Endothelial cell of umbilical vein (primary cell): ENCODE data around the gene NAALADL1. TPM values are rescaled to one million over a fixed set of nuclear protein-coding genes. Genes with fewer than 3 reads are reported as not detected.

Source experiments
- BruUV-seq: library from RNA; stranded (reverse); fragments of 400-500 nt; replicated peaks from 2 replicates; lab custom pipeline; 2021; lab: Mats Ljungman, UMichigan
- CTCF ChIA-PET: fragments of 300-600, 350-600 bp; sonication (Branson Sonifier 250); formaldehyde crosslinking; loops from one replicate; lab custom pipeline; 2021; ENCODE audit warnings: antibody characterized with exemption, inconsistent platforms; lab: Charles Lee
- POLR2A ChIA-PET: fragments of 300-600, 350-600 bp; sonication (Branson Sonifier 250); formaldehyde crosslinking; loops from one replicate; lab custom pipeline; 2021; ENCODE audit warnings: antibody characterized with exemption, inconsistent platforms; lab: Charles Lee
- DNase-seq: peaks from one replicate; pipeline ENCODE4 v3.0.0-alpha.2; 2011; ENCODE audit warnings: low read depth, low spot score
- FAIRE-seq: peaks from 2 replicates; lab custom pipeline; 2011; peaks lifted over from hg19 to GRCh38; lab: Jason Lieb, UNC
- H2AFZ ChIP-seq: 2 replicates; pipeline ENCODE4 v1.6.0; 2012; ENCODE audit warnings: low read depth, low read length, control low read depth, inconsistent platforms
- H3K27ac ChIP-seq: 2 replicates; pipeline ENCODE4 v1.5.1; 2011; ENCODE audit warnings: low read depth, mild to moderate bottlenecking, control low read depth, low read length, moderate library complexity; ENCODE audit not compliant: insufficient read depth
- H3K27me3 ChIP-seq, 2 experiments: 2 replicates each; pipeline versions ENCODE4 v1.6.0 to v1.6.1; 2011; ENCODE audit warnings: low read length in 2 of 2, mixed read lengths in 1 of 2; ENCODE audit not compliant: control insufficient read depth in 2 of 2, insufficient read depth in 2 of 2
- H3K36me3 ChIP-seq, 2 experiments: 2 replicates in 1 of 2; 3 replicates in 1 of 2; pipeline ENCODE4 v1.5.1; 2011; ENCODE audit warnings: low read length in 2 of 2, mild to moderate bottlenecking in 1 of 2, moderate library complexity in 1 of 2; ENCODE audit not compliant: control insufficient read depth in 2 of 2, insufficient read depth in 2 of 2; ENCODE audit errors: extremely low read depth in 1 of 2
- H3K4me1 ChIP-seq: 3 replicates; pipeline ENCODE4 v1.5.1; 2011; ENCODE audit warnings: mild to moderate bottlenecking, low read length; ENCODE audit not compliant: control insufficient read depth, insufficient read depth; ENCODE audit errors: extremely low read depth
- H3K4me2 ChIP-seq: 2 replicates; pipeline ENCODE4 v1.6.1; 2011; ENCODE audit warnings: low read length, control low read depth, mixed read lengths; ENCODE audit not compliant: insufficient read depth
- H3K4me3 ChIP-seq, 3 experiments: fragments of 200-600 bp in 1 of 3; sonication (generic), shearing (Covaris generic) in 1 of 3; replicated peaks in 1 of 3; 2 replicates each; pipeline ENCODE4 v1.5.1; 2011 to 2016; ENCODE audit warnings: control low read depth in 3 of 3, low read length in 3 of 3, mild to moderate bottlenecking in 2 of 3, inconsistent platforms in 1 of 3, low read depth in 1 of 3, moderate library complexity in 1 of 3; ENCODE audit not compliant: insufficient read depth in 1 of 3
- H3K79me2 ChIP-seq: 2 replicates; pipeline ENCODE4 v1.6.0; 2012; ENCODE audit warnings: low read length, inconsistent platforms; ENCODE audit not compliant: control insufficient read depth, insufficient read depth
- H3K9ac ChIP-seq: replicated peaks from 2 replicates; pipeline ENCODE3; 2011; ENCODE audit warnings: low read length, control low read depth; ENCODE audit not compliant: insufficient read depth; ENCODE audit errors: extremely low read depth
- H3K9me1 ChIP-seq: replicated peaks from 3 replicates; pipeline ENCODE4 v1.6.0; 2011; ENCODE audit warnings: mild to moderate bottlenecking, low read length; ENCODE audit not compliant: control insufficient read depth, insufficient read depth; ENCODE audit errors: extremely low read depth
- H3K9me3 ChIP-seq: replicated peaks from 2 replicates; pipeline ENCODE4 v1.5.1; 2012; ENCODE audit warnings: low read length, inconsistent platforms; ENCODE audit not compliant: control insufficient read depth, insufficient read depth
- H4K20me1 ChIP-seq: replicated peaks from 2 replicates; pipeline ENCODE3; 2011; ENCODE audit warnings: mild to moderate bottlenecking, low read length; ENCODE audit not compliant: control insufficient read depth, insufficient read depth; ENCODE audit errors: extremely low read depth
- EZH2 ChIP-seq: IDR thresholded peaks from 2 replicates; pipeline ENCODE4 v1.6.1; 2012; ENCODE audit warnings: borderline replicate concordance, low read depth, mild to moderate bottlenecking, moderate library complexity, low read length, inconsistent platforms; ENCODE audit not compliant: severe bottlenecking
- FOS ChIP-seq: IDR thresholded peaks from 2 replicates; pipeline ENCODE4 v1.6.1; 2011; ENCODE audit warnings: mild to moderate bottlenecking, low read length, moderate library complexity, borderline replicate concordance; ENCODE audit not compliant: insufficient read depth
- GATA2 ChIP-seq: IDR thresholded peaks from 2 replicates; pipeline ENCODE4 v1.7.0; 2011; ENCODE audit warnings: low read depth, mild to moderate bottlenecking, moderate library complexity, mixed read lengths, low read length; ENCODE audit not compliant: insufficient read length, insufficient read depth
- JUN ChIP-seq: IDR thresholded peaks from 2 replicates; pipeline ENCODE4 v1.6.1; 2011; ENCODE audit warnings: borderline replicate concordance, low read depth; ENCODE audit not compliant: insufficient read length, insufficient read depth
- MYC ChIP-seq: IDR thresholded peaks from one replicate; pipeline ENCODE4 v1.6.1; 2011; ENCODE audit warnings: mild to moderate bottlenecking, low read depth, low read length
- POLR2A ChIP-seq: IDR thresholded peaks from 2 replicates; pipeline ENCODE4 v1.6.1; 2012; ENCODE audit warnings: low read depth, mild to moderate bottlenecking, control low read depth, low read length
- POLR2AphosphoS5 ChIP-seq: IDR thresholded peaks from 2 replicates; pipeline ENCODE4 v1.6.1; 2012; ENCODE audit warnings: low read depth, mild to moderate bottlenecking, control low read depth, low read length, moderate library complexity; ENCODE audit not compliant: insufficient read depth
- dilution Hi-C: fragments of 300-500 bp; cut with MboI; formaldehyde crosslinking; loops from one replicate; pipeline ENCODE4 v1.15.0; 2019; ENCODE audit warnings: low sequenced_read_pairs; ENCODE audit not compliant: extremely low pct_ligation_motif_present
- intact Hi-C: fragments of 100-400 bp; cut with micrococcal nuclease; formaldehyde crosslinking; loops from one replicate; pipeline ENCODE4 v1.10.0; 2022
- polyA plus RNA-seq, 4 experiments: library from polyadenylated mRNA; depleted of rRNA in 3 of 4; stranded (reverse) in 3 of 4; unstranded in 1 of 4; fragments of >200 nt; gene quantifications; 2 replicates each; pipeline versions ENCODE4 v1.2.1 to v1.2.3, GENCODE V29; 2011 to 2012; ENCODE audit warnings: missing spikeins in 1 of 4
- total RNA-seq: library from RNA; stranded (reverse); gene quantifications from 2 replicates; pipeline ENCODE4 v1.2.3, GENCODE V29; 2021
- TF ChIP-seq, protein P1 (sequence below), 2 donors: IDR thresholded peaks; 1 replicate in 1 of 2; 2 replicates in 1 of 2; pipeline ENCODE4 v1.5.1; 2011; ENCODE audit warnings: low read length in 2 of 2, mild to moderate bottlenecking in 2 of 2, moderate library complexity in 2 of 2, control low read depth in 1 of 2, inconsistent platforms in 1 of 2, low read depth in 1 of 2; ENCODE audit not compliant: insufficient read depth in 1 of 2; ENCODE audit errors: extremely low read depth in 1 of 2
- TF ChIP-seq, protein P2 (sequence below): IDR thresholded peaks from 2 replicates; pipeline ENCODE4 v1.6.1; 2011; ENCODE audit not compliant: insufficient read depth, insufficient read length

NAALADL1 gene
- total and polyA plus RNA-seq, 2 donors (not counting 3 experiments of a cell fraction or from before 2014, with no cell fraction given): 6.8 to 13.9 TPM

DNA sequence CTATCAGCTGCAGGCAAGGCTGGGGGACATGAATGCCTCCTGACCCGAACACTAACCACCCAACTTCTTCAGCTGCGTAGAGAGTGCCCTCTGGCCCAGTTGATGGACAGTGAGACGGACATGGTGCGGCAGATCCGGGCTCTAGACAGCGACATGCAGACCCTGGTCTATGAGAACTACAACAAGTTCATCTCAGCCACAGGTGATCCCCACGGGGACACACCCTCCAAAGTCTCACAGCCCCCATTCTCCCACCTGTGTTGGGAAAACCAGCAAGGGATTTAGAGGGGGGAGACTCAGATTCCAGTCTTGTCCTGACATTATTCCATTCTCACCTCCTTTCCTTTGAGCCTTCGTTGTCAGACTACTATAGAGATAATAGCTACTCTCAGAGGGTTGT, 38.6 kb upstream of the NAALADL1 start:
- H4K20me1 ChIP-seq: no peaks in the 10 kb centered on the region
- POLR2A ChIA-PET: interaction anchor here (2.0 to 2.4 kb wide), 2 partner anchors 14 to 19 kb away, joined by 5 to 6 read pairs; no protein-coding TSS in a partner anchor
- peaks cover 6% of the 10 kb centered on the region for H3K4me1 ChIP-seq
- peak overlapping the region; percentile 59 for H3K4me2 ChIP-seq
- H2AFZ ChIP-seq: no peak overlapping the region
- H3K36me3 ChIP-seq: no peaks in the 10 kb centered on the region
- no peak overlapping the region for H3K9ac ChIP-seq
- peaks cover 10% of the 10 kb centered on the region for H3K79me2 ChIP-seq
- no peaks in the 10 kb centered on the region for H3K27me3 ChIP-seq
- no peaks in the 10 kb centered on the region for H3K9me1 ChIP-seq
- H3K4me3 ChIP-seq: peak overlapping the region in 2 of 3 experiments; percentile 37 to 56
- dilution Hi-C loops (no loop called here), intact Hi-C loops (loop anchor here (1.0 to 5.0 kb wide), 4 partner anchors 13 to 85 kb away; partner anchors contain the start of genes ARL2, CDCA5, SNX15 and TM7SF2)
- TF ChIP-seq FOS (no peak), GATA2 (no peak), MYC (no peak), EZH2 (no peak), JUN (no peak), POLR2AphosphoS5 (no peak), POLR2A (no peak)
- TF ChIP-seq, protein P1, sequence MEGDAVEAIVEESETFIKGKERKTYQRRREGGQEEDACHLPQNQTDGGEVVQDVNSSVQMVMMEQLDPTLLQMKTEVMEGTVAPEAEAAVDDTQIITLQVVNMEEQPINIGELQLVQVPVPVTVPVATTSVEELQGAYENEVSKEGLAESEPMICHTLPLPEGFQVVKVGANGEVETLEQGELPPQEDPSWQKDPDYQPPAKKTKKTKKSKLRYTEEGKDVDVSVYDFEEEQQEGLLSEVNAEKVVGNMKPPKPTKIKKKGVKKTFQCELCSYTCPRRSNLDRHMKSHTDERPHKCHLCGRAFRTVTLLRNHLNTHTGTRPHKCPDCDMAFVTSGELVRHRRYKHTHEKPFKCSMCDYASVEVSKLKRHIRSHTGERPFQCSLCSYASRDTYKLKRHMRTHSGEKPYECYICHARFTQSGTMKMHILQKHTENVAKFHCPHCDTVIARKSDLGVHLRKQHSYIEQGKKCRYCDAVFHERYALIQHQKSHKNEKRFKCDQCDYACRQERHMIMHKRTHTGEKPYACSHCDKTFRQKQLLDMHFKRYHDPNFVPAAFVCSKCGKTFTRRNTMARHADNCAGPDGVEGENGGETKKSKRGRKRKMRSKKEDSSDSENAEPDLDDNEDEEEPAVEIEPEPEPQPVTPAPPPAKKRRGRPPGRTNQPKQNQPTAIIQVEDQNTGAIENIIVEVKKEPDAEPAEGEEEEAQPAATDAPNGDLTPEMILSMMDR (IDR thresholded peaks at IDR 0.05; ENCODE audit: extremely low read depth in 1 of 2, insufficient read depth in 1 of 2, low read depth in 1 of 2, low read length in 2 of 2): no peak
- TF ChIP-seq, protein P2, sequence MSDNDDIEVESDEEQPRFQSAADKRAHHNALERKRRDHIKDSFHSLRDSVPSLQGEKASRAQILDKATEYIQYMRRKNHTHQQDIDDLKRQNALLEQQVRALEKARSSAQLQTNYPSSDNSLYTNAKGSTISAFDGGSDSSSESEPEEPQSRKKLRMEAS: no peak
- TSS peak; percentile 55 for BruUV-seq
- H3K27ac ChIP-seq: no peak overlapping the region
- FAIRE-seq (no peak), DNase-seq (no peak)
- no peaks in the 10 kb centered on the region for H3K9me3 ChIP-seq
- CTCF ChIA-PET: interaction anchor here (1.2 to 5.3 kb wide), 3 partner anchors 12 to 20 kb away, joined by 3 to 56 read pairs (median 3); partner anchors contain the start of genes TM7SF2 and ZNHIT2
